Omental fat pad (tissue), 4 donors: Measurements from ENCODE around the gene COQ10B. TPM values are rescaled to one million over a fixed set of nuclear protein-coding genes. Genes with fewer than 3 reads are reported as not detected.

Source experiments
- ATAC-seq: fragments of 150-250 bp; one replicate; pipeline ENCODE4 v1.9.1; 2016; ENCODE audit warnings: mild to moderate bottlenecking, moderate library complexity; ENCODE audit not compliant: low FRiP score
- DNase-seq: peaks from one replicate; pipeline ENCODE4 v3.0.0-alpha.2; 2019; ENCODE audit warnings: low spot score
- total RNA-seq, 4 donors: library from RNA; depleted of rRNA; stranded (reverse); fragments of >200 nt; gene quantifications; one replicate each; pipeline ENCODE4 v1.1.0, GENCODE V29; 2016
- TF ChIP-seq, protein P1 (sequence below), 3 donors: fragments of 450-650 bp; IDR thresholded peaks; one replicate each; pipeline ENCODE4 v1.5.1; 2016 to 2017; ENCODE audit warnings: antibody characterized with exemption in 3 of 3, mild to moderate bottlenecking in 3 of 3, moderate library complexity in 2 of 3

The COQ10B gene
- total RNA-seq, 4 donors from 2014 or later = 27.0 to 47.7 (median 37.0) TPM

- TF ChIP-seq, protein P1, sequence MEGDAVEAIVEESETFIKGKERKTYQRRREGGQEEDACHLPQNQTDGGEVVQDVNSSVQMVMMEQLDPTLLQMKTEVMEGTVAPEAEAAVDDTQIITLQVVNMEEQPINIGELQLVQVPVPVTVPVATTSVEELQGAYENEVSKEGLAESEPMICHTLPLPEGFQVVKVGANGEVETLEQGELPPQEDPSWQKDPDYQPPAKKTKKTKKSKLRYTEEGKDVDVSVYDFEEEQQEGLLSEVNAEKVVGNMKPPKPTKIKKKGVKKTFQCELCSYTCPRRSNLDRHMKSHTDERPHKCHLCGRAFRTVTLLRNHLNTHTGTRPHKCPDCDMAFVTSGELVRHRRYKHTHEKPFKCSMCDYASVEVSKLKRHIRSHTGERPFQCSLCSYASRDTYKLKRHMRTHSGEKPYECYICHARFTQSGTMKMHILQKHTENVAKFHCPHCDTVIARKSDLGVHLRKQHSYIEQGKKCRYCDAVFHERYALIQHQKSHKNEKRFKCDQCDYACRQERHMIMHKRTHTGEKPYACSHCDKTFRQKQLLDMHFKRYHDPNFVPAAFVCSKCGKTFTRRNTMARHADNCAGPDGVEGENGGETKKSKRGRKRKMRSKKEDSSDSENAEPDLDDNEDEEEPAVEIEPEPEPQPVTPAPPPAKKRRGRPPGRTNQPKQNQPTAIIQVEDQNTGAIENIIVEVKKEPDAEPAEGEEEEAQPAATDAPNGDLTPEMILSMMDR (IDR thresholded peaks at IDR 0.05) = no peak
- no peak for ATAC-seq
- DNase-seq = no peak
Observed at GRCh38 chr2:197452754-197453122, 614 bp upstream of the COQ10B start.

DNA sequence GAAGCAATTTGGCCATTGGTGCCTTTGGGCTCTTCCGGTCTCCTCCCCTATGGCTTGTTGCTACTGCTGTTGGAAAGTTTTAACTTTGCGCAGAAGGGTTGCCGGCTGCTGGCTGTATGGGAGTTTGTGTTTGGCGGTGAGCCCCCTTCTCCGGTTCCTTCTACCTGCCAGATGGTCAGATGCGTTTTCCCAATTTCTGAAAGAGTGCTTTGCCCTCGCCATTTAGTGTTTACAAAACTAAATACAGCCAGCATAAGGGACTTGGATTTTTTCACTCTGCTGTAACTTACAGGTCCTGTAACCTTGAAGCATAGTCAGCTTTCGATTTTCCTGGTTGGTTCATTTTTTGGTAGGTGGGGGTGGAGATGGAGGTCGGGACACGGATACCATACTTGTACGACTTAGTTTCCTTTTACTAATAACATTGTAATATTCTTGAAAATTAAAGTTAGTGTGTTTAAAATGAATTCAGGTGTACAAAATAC lies 604 bp downstream of the COQ10B start:
- TF ChIP-seq, protein P1 (IDR thresholded peaks at IDR 0.05) = no peak
- ATAC-seq (peak; percentile 74), DNase-seq (no peak)

- TF ChIP-seq, protein P1 (IDR thresholded peaks at IDR 0.05) = no peak
- ATAC-seq (no peak), DNase-seq (no peak)
Observed at GRCh38 chr2:197454923-197455322, 1.6 kb downstream of the COQ10B start.

DNA sequence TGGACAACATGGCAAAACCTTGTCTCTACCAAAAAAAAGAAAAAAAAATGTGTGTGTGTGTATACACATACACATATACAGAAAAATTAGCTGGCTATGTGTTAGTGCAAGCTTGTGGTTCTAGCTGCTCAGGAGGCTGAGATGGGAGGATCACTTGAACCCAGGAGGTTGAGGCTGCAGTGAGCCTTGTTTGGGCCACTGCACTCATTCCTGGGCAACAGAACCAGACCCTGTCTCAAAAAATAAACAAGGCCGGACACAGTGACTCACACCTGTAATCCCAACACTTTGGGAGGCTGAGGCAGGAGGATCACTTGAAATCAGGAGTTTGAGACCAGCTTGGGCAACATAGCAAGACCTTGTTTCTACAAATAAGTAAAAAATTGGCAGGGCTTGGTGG lies 2.1 kb downstream of the COQ10B start:
- no peak for DNase-seq
- ATAC-seq = no peak
- TF ChIP-seq, protein P1 (IDR thresholded peaks at IDR 0.05) = no peak

- no peak for ATAC-seq
- TF ChIP-seq, protein P1 (IDR thresholded peaks at IDR 0.05) = no peak
- DNase-seq = no peak
Observed at GRCh38 chr2:197460649-197461048, 7.3 kb downstream of the COQ10B start.

DNA sequence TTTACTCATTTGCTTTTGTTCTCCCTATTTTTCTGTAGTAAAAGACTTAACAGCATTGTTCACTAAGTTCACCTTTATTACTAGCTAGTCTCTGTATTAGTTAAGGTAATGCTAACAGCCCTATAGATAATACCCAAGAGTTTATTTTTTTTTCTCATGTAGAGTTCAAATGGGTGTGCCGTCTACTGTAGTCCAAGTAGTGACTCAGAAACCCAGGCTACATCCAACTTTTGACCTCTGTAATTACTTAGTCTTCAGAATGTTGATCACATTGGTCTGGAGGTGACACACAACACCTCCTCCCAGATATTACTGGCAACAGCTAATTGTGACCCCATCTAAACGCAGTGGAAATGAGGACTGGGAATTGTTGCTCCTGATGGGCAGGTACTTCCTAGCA lies 7.7 kb downstream of the COQ10B start:
- DNase-seq (no peak), ATAC-seq (peak; percentile 62)
- TF ChIP-seq, protein P1 (IDR thresholded peaks at IDR 0.05) = no peak

DNA sequence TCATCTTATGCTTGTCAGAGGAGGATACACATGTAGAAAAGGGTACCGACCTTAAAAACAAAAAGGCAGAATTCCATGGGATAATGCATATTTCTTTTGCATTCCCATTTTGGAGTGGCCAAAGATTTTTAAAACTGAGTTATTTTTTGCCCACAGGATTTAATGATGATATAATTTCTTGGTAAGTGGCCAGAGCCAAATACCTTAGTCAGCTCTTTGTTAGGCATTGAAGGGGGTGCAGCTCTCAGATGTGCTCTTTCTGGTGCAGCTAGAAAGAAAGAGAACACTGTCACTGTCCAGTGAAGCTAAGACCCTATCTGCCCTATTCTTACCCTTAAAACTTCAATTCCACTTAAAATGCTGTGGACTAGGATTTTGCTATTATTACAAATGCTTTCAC lies 10.8 kb downstream of the COQ10B start:
- TF ChIP-seq, protein P1 (IDR thresholded peaks at IDR 0.05) = no peak
- no peak for DNase-seq
- ATAC-seq = no peak
